Metanephros (tissue), 1 donor: ENCODE measurements around the gene PGK1. TPM values are rescaled to one million over a fixed set of nuclear protein-coding genes. Genes with fewer than 3 reads are reported as not detected.

ENCODE experiments used
- total RNA-seq: library from RNA; depleted of rRNA; stranded (reverse); fragments of >200 nt; gene quantifications from one replicate; pipeline ENCODE4 v1.2.3, GENCODE V29; 2014

The PGK1 gene
- total RNA-seq = 179 TPM

DNA sequence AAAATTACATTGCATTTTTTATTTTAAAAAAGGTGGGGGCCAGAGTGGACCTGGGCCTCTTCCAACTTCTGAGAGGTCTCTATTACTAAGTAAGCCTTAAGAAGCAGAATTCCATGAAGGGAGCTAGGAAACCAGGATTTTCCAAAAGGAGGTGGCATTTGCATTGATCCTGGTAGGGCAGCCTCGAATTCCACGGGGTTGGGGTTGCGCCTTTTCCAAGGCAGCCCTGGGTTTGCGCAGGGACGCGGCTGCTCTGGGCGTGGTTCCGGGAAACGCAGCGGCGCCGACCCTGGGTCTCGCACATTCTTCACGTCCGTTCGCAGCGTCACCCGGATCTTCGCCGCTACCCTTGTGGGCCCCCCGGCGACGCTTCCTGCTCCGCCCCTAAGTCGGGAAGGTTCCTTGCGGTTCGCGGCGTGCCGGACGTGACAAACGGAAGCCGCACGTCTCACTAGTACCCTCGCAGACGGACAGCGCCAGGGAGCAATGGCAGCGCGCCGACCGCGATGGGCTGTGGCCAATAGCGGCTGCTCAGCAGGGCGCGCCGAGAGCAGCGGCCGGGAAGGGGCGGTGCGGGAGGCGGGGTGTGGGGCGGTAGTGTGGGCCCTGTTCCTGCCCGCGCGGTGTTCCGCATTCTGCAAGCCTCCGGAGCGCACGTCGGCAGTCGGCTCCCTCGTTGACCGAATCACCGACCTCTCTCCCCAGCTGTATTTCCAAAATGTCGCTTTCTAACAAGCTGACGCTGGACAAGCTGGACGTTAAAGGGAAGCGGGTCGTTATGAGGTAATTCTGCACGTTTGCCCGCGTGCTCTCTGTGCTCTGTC is at the start of gene PGK1:
PGK1 (plus strand) TSS at position 626 of the 824 bp plus-strand sequence; CDS start at position 719, 93 bp downstream.

DNA sequence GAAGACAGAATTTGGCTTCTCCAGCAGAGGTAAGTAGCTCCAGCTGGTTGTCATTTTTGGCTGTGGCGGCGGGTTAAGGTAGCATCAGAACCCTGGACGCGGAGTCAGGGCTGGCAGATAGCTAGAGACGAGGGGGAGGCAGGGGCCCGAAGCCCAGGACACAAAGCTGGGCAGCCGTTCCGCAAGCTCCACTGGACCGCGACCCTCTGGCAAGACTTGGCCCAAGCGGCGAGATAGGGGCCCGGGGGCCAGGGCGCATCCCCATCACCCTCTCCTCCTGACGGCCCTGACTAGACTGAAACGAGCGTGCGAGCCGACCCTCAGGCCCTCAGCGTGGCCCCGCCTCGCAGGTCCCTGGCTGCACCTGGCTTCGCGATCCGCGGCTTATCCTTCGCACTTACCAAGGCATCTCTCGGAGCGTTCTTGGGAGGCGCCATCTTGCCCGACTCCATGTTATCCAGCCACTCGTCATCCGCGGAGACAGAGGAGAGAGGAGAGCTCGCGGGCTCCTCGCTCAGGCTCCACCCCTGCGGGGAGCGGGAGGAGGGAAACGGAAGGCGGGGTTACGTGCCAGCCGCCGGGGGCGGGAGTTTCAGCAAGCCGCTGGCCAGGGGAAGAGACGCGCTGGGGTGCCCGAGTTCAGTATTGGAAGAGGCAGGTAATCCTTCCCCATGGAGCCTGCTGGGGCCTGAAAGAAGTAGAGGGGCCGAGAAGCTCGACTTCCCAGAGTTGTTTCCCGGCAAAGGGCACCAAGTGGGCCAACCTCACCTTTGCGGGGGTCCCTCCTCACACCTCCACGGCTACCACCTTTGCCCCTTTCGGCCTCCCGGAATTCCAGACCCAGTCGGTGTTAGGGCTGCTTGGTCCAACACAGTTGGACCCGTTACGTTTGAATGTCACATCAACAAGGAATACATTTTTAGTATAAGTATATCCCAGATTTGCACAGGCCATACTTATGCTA is 35.4 kb downstream of the PGK1 start, which contains the start of gene TAF9B:
TAF9B (minus strand) TSS at position 491 of the 964 bp plus-strand sequence; CDS start at position 452, 39 bp downstream.

Other genes starting within 250 kb of the PGK1 start
- gene MAGT1, start 208.8 kb upstream of the PGK1 start, total RNA-seq = 68.4 TPM
- 238 TPM for gene COX7B, start 204.8 kb upstream of the PGK1 start, total RNA-seq
- 18.9 TPM for gene ATP7A, start 193.6 kb upstream of the PGK1 start, total RNA-seq
- not detected for gene PGAM4, start 134.6 kb upstream of the PGK1 start, total RNA-seq
- gene TAF9B, start 35.4 kb downstream of the PGK1 start, total RNA-seq = 21.4 TPM
- gene CYSLTR1, start 223.4 kb downstream of the PGK1 start, total RNA-seq = 3.0 TPM